Prostate gland (tissue), 2 donors: ENCODE data around the gene PRKD1. TPM values are rescaled to one million over a fixed set of nuclear protein-coding genes. Genes with fewer than 3 reads are reported as not detected.

ENCODE experiments used
- DNase-seq: peaks from one replicate; pipeline ENCODE4 v3.0.0-alpha.2; 2019; ENCODE audit warnings: low spot score
- H3K27ac ChIP-seq, 2 donors: fragments of 200-600 bp; sonication (generic); 2 replicates each; pipeline ENCODE4 v1.5.1; 2017 to 2019
- H3K27me3 ChIP-seq: fragments of 200-600 bp; sonication (generic); replicated peaks from 2 replicates; pipeline ENCODE4 v1.5.1; 2019; ENCODE audit not compliant: insufficient read depth
- H3K36me3 ChIP-seq, 2 donors: fragments of 200-600 bp; sonication (generic); 1 replicate in 1 of 2; 2 replicates in 1 of 2; pipeline versions ENCODE4 v1.5.1 to v1.8.1; 2017 to 2019
- H3K4me1 ChIP-seq: fragments of 200-600 bp; sonication (generic); replicated peaks from 2 replicates; pipeline ENCODE4 v1.5.1; 2019
- H3K4me3 ChIP-seq, 2 donors: fragments of 200-600 bp; sonication (generic); 2 replicates each; pipeline ENCODE4 v1.5.1; 2017 to 2019
- H3K9me3 ChIP-seq: fragments of 200-600 bp; sonication (generic); 2 replicates; pipeline ENCODE4 v1.5.1; 2017
- POLR2A ChIP-seq: fragments of 450-650 bp; IDR thresholded peaks from one replicate; pipeline ENCODE4 v1.6.1; 2016; ENCODE audit warnings: antibody characterized with exemption, mild to moderate bottlenecking
- POLR2AphosphoS5 ChIP-seq: sonication (generic); formaldehyde crosslinking; IDR thresholded peaks from one replicate; pipeline ENCODE4 v1.6.1; 2017; ENCODE audit warnings: antibody characterized with exemption
- WGBS: methylation state at CpG from one replicate; pipeline ENCODE4 v1.1.5; 2018; 5-methylcytosine and 5-hydroxymethylcytosine counted together
- intact Hi-C: fragments of 100-400 bp; cut with DNase I; formaldehyde crosslinking; loops from one replicate; pipeline ENCODE4 v1.14.2; 2022
- total RNA-seq, 2 donors: library from RNA; depleted of rRNA; stranded (reverse); fragments of >200 nt; gene quantifications; one replicate each; pipeline ENCODE4 v1.1.0, GENCODE V29; 2016
- TF ChIP-seq, protein P1 (sequence below), 4 experiments: fragments of 200-600 bp in 2 of 4; fragments of 450-650 bp in 2 of 4; sonication (generic) in 2 of 4; IDR thresholded peaks; 1 replicate in 3 of 4; 2 replicates in 1 of 4; pipeline ENCODE4 v1.5.1; 2016 to 2019; ENCODE audit warnings: antibody characterized with exemption in 4 of 4, mild to moderate bottlenecking in 2 of 4, moderate library complexity in 2 of 4

Gene PRKD1
- total RNA-seq, 2 donors from 2014 or later = 45.0 to 82.0 TPM

DNA sequence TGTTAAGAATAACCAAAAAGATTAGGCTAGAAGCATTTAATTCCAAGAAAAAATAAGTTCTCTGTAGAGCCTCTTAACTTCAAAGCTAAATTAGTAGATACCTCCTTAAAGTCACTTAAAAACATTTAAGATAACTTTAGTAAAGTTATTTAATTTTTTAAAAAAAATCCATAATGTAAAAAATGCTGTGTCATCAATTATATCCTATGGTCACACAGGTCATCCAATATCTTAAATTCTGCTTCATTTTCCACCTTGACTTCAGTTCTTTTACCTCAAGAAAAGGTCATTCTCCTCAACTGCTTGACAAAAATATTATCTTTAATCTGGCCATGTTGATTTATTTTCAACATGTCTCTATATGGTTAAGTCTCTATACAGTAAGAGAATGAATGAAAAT lies 274.3 kb downstream of the PRKD1 start:
- no peaks in the 10 kb centered on the region for H3K36me3 ChIP-seq
- no peak for DNase-seq
- no peaks in the 10 kb centered on the region for H3K27me3 ChIP-seq
- H3K27ac ChIP-seq = no peak overlapping the region
- no peaks in the 10 kb centered on the region for H3K4me1 ChIP-seq
- no peak for TF ChIP-seq POLR2AphosphoS5
- TF ChIP-seq, protein P1, sequence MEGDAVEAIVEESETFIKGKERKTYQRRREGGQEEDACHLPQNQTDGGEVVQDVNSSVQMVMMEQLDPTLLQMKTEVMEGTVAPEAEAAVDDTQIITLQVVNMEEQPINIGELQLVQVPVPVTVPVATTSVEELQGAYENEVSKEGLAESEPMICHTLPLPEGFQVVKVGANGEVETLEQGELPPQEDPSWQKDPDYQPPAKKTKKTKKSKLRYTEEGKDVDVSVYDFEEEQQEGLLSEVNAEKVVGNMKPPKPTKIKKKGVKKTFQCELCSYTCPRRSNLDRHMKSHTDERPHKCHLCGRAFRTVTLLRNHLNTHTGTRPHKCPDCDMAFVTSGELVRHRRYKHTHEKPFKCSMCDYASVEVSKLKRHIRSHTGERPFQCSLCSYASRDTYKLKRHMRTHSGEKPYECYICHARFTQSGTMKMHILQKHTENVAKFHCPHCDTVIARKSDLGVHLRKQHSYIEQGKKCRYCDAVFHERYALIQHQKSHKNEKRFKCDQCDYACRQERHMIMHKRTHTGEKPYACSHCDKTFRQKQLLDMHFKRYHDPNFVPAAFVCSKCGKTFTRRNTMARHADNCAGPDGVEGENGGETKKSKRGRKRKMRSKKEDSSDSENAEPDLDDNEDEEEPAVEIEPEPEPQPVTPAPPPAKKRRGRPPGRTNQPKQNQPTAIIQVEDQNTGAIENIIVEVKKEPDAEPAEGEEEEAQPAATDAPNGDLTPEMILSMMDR (IDR thresholded peaks at IDR 0.05) = no peak
- no peak for TF ChIP-seq POLR2A
- no peaks in the 10 kb centered on the region for H3K9me3 ChIP-seq
- no peak overlapping the region for H3K4me3 ChIP-seq
- intact Hi-C loops = no loop called here

- no peak overlapping the region for H3K27ac ChIP-seq
- no peak for DNase-seq
Measured at GRCh38 chr14:29652571-29652970, 275.1 kb downstream of the PRKD1 start.

DNA sequence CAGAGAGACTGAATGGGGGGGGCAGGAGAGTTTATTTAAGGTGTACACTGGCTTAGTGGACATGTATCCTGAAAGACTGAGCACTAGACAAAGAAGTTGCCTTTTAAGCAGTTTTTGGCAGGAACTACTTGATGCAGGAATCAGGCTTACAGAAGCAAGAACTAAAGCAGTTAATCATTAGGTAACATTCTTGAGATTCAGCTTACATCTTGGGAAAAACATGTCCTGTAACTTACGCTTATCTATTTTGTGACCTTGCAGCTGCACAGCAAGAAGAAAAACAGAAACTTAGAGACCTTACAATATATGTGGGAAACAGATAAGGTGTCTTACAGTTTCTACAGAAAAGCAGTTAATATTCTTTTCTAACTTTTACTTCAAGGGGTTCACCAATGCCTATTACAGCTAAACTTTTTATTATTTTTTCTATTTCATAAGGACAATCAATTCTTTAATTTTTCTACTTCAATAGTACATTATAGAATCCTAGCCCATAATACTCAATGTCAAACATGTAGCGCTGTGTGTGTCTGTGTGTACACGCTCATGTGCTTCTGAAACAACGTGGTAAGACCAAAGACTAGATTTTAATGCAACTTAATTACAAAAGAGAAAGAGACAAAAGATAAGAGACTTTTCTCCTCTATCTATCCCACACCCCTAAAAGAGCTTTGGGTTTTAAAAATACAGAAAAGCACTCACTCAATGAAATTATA lies 276.9 kb downstream of the PRKD1 start:
- Histone ChIP-seq H3K27ac (no peak overlapping the region), H3K4me3 (no peak overlapping the region), H3K36me3 (no peaks in the 10 kb centered on the region), H3K4me1 (no peaks in the 10 kb centered on the region), H3K27me3 (no peaks in the 10 kb centered on the region), H3K9me3 (no peaks in the 10 kb centered on the region)
- TF ChIP-seq, protein P1 (IDR thresholded peaks at IDR 0.05) = no peak
- TF ChIP-seq POLR2A (no peak), POLR2AphosphoS5 (no peak)
- DNase-seq = no peak
- intact Hi-C loops = no loop called here
- 90% methylated on average over 4 of the region's 4 CpGs for WGBS

More at GRCh38 chr14:29652571-29652970, 275.1 kb downstream of the PRKD1 start:
- no peaks in the 10 kb centered on the region for H3K9me3 ChIP-seq
- H3K36me3 ChIP-seq = no peaks in the 10 kb centered on the region
- TF ChIP-seq, protein P1 (IDR thresholded peaks at IDR 0.05) = no peak
- TF ChIP-seq POLR2AphosphoS5 (no peak), POLR2A (no peak)
- H3K4me1 ChIP-seq = no peaks in the 10 kb centered on the region
- H3K4me3 ChIP-seq = no peak overlapping the region
- no peaks in the 10 kb centered on the region for H3K27me3 ChIP-seq
- intact Hi-C loops = no loop called here

GRCh38 chr14:29649170-29649569 lies 278.5 kb downstream of the PRKD1 start:
- Histone ChIP-seq H3K4me3 (no peak overlapping the region), H3K27ac (no peak overlapping the region), H3K4me1 (no peaks in the 10 kb centered on the region), H3K9me3 (no peaks in the 10 kb centered on the region), H3K36me3 (no peaks in the 10 kb centered on the region), H3K27me3 (no peaks in the 10 kb centered on the region)
- intact Hi-C loops = no loop called here
- TF ChIP-seq POLR2AphosphoS5 (no peak), POLR2A (no peak)
- TF ChIP-seq, protein P1 (IDR thresholded peaks at IDR 0.05) = no peak
- WGBS = 51% methylated on average over 3 of the region's 3 CpGs
- DNase-seq = no peak

DNA sequence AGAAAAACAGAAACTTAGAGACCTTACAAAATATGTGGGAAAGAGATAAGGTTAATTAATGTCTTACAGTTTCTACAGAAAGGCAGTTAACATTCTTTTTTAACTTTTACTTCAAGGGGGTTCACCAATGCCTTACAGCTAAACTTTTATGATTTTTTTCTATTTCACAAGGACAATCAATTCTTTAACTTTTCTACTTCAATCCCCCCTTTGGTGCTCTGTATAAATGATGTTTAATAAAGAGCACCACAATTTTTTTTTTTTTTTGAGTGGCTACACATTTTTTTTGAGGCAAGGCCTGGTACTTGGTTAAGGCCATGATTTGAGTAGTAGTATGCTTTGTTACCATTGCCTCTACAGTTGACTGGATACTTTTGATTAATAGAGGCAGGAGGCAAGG lies 279.6 kb downstream of the PRKD1 start:
- TF ChIP-seq POLR2A = no peak
- no peaks in the 10 kb centered on the region for H3K9me3 ChIP-seq
- H3K27me3 ChIP-seq = no peaks in the 10 kb centered on the region
- no peaks in the 10 kb centered on the region for H3K4me1 ChIP-seq
- H3K27ac ChIP-seq = no peak overlapping the region
- no peak for DNase-seq
- H3K36me3 ChIP-seq = no peaks in the 10 kb centered on the region
- H3K4me3 ChIP-seq = no peak overlapping the region
- intact Hi-C loops = no loop called here
